H9 (cell line): ENCODE results near the gene DUSP10. TPM values are rescaled to one million over a fixed set of nuclear protein-coding genes. Genes with fewer than 3 reads are reported as not detected.

Experiments
- DNase-seq: peaks from one replicate; pipeline ENCODE4 v3.0.0-alpha.2; 2017
- H2AFZ ChIP-seq: one replicate; pipeline ENCODE4 v1.6.1; 2013; ENCODE audit warnings: mild to moderate bottlenecking, low read length, control low read depth, moderate library complexity
- H2AK5ac ChIP-seq: 2 replicates; pipeline ENCODE4 v1.6.1; 2013; ENCODE audit warnings: low read length, control low read depth, mixed read lengths; ENCODE audit not compliant: insufficient read length
- H2BK120ac ChIP-seq: one replicate; pipeline ENCODE4 v1.6.1; 2013; ENCODE audit warnings: low read depth, mild to moderate bottlenecking, low read length, control low read depth, inconsistent platforms; ENCODE audit not compliant: poor library complexity, severe bottlenecking
- H2BK12ac ChIP-seq: 2 replicates; pipeline ENCODE4 v1.6.1; 2013; ENCODE audit warnings: low read length, control low read depth, mixed read lengths, low read depth; ENCODE audit not compliant: insufficient read length
- H2BK15ac ChIP-seq: 2 replicates; pipeline ENCODE4 v1.6.1; 2013; ENCODE audit warnings: low read depth, low read length, control low read depth
- H2BK20ac ChIP-seq: one replicate; pipeline ENCODE4 v1.6.1; 2013; ENCODE audit warnings: low read depth, mild to moderate bottlenecking, low read length, control low read depth, inconsistent platforms; ENCODE audit not compliant: poor library complexity, severe bottlenecking
- H2BK5ac ChIP-seq: 2 replicates; pipeline ENCODE4 v1.6.1; 2013; ENCODE audit warnings: low read length, control low read depth, mixed read lengths; ENCODE audit not compliant: insufficient read length
- H3K14ac ChIP-seq: 2 replicates; pipeline ENCODE4 v1.6.1; 2013; ENCODE audit warnings: low read length, control low read depth; ENCODE audit not compliant: insufficient read depth
- H3K18ac ChIP-seq: 2 replicates; pipeline ENCODE4 v1.6.1; 2013; ENCODE audit warnings: low read depth, mild to moderate bottlenecking, mixed read lengths, low read length, control low read depth; ENCODE audit not compliant: insufficient read length
- H3K23ac ChIP-seq: 2 replicates; pipeline ENCODE4 v1.6.1; 2013; ENCODE audit warnings: low read length, control low read depth, mixed read lengths, low read depth; ENCODE audit not compliant: insufficient read length
- H3K23me2 ChIP-seq: 2 replicates; pipeline ENCODE4 v1.6.1; 2013; ENCODE audit warnings: low read depth, mild to moderate bottlenecking, mixed read lengths, low read length, control low read depth; ENCODE audit not compliant: insufficient read length, poor library complexity, severe bottlenecking
- H3K27ac ChIP-seq: 2 replicates; pipeline ENCODE4 v1.5.1; 2013; ENCODE audit warnings: low read length, control low read depth, mixed read lengths, low read depth; ENCODE audit not compliant: insufficient read length
- H3K27me3 ChIP-seq: 2 replicates; pipeline ENCODE4 v1.6.1; 2013; ENCODE audit warnings: low read length, control low read depth, inconsistent platforms; ENCODE audit not compliant: insufficient read depth
- H3K4ac ChIP-seq: 2 replicates; pipeline ENCODE4 v1.6.1; 2013; ENCODE audit warnings: low read depth, mild to moderate bottlenecking, control low read depth, inconsistent platforms, low read length, moderate library complexity
- H3K4me1 ChIP-seq: 2 replicates; pipeline ENCODE4 v1.6.1; 2013; ENCODE audit warnings: low read length, control low read depth, inconsistent platforms; ENCODE audit not compliant: insufficient read depth
- H3K4me2 ChIP-seq: 2 replicates; pipeline ENCODE4 v1.6.1; 2013; ENCODE audit warnings: low read length, control low read depth, mixed read lengths; ENCODE audit not compliant: insufficient read length, insufficient read depth
- H3K56ac ChIP-seq: 2 replicates; pipeline ENCODE4 v1.6.1; 2013; ENCODE audit warnings: low read depth, mild to moderate bottlenecking, mixed read lengths, low read length, control low read depth; ENCODE audit not compliant: insufficient read length
- H3K79me1 ChIP-seq: 2 replicates; pipeline ENCODE4 v1.6.1; 2013; ENCODE audit warnings: low read depth, mild to moderate bottlenecking, moderate library complexity, low read length, control low read depth, inconsistent platforms; ENCODE audit not compliant: insufficient read depth, poor library complexity, severe bottlenecking
- H3K79me2 ChIP-seq: 2 replicates; pipeline ENCODE4 v1.6.1; 2013; ENCODE audit warnings: low read length, control low read depth, inconsistent platforms; ENCODE audit not compliant: insufficient read depth
- H3K9ac ChIP-seq: 2 replicates; pipeline ENCODE4 v1.6.1; 2013; ENCODE audit warnings: low read length, control low read depth, mixed read lengths; ENCODE audit not compliant: insufficient read length; ENCODE audit errors: extremely low read depth
- H3K9me3 ChIP-seq: one replicate; pipeline ENCODE4 v1.6.1; 2013; ENCODE audit warnings: low read depth, low read length, inconsistent platforms; ENCODE audit not compliant: control insufficient read depth
- H3T11ph ChIP-seq: one replicate; pipeline ENCODE4 v1.6.1; 2013; ENCODE audit warnings: mild to moderate bottlenecking, low read length, control low read depth, inconsistent platforms
- H4K20me1 ChIP-seq: one replicate; pipeline ENCODE4 v1.6.1; 2013; ENCODE audit not compliant: control insufficient read depth, insufficient read length, insufficient read depth
- H4K5ac ChIP-seq: 2 replicates; pipeline ENCODE4 v1.6.1; 2013; ENCODE audit warnings: low read depth, mild to moderate bottlenecking, mixed read lengths, low read length, control low read depth; ENCODE audit not compliant: insufficient read length
- H4K8ac ChIP-seq: replicated peaks from 2 replicates; pipeline ENCODE4 v1.6.1; 2013; ENCODE audit warnings: low read length, control low read depth, mixed read lengths, low read depth; ENCODE audit not compliant: insufficient read length
- H4K91ac ChIP-seq: 2 replicates; pipeline ENCODE4 v1.6.1; 2013; ENCODE audit warnings: low read depth, mild to moderate bottlenecking, moderate library complexity, mixed read lengths, low read length, control low read depth; ENCODE audit not compliant: insufficient read length
- H3K27ac Mint-ChIP-seq, 3 experiments: 2 replicates in 2 of 3; 3 replicates in 1 of 3; pipeline ENCODE4 v1.8.0; 2020 to 2021; ENCODE audit warnings: mixed read lengths in 3 of 3, mild to moderate bottlenecking in 1 of 3, moderate library complexity in 1 of 3
- H3K27me3 Mint-ChIP-seq: 2 replicates; pipeline ENCODE4 v1.8.0; 2021; ENCODE audit warnings: low read depth, mild to moderate bottlenecking, moderate library complexity, mixed read lengths
- H3K36me3 Mint-ChIP-seq, 3 experiments: 2 replicates in 2 of 3; 3 replicates in 1 of 3; pipeline ENCODE4 v1.8.0; 2020 to 2021; ENCODE audit warnings: low read depth in 3 of 3, mixed read lengths in 3 of 3; ENCODE audit not compliant: insufficient read depth in 1 of 3
- H3K4me1 Mint-ChIP-seq, 2 experiments: 2 replicates each; pipeline ENCODE4 v1.8.0; 2020; ENCODE audit warnings: mixed read lengths in 2 of 2
- H3K4me3 Mint-ChIP-seq, 2 experiments: 2 replicates in 1 of 2; 3 replicates in 1 of 2; pipeline ENCODE4 v1.8.0; 2020 to 2021; ENCODE audit warnings: mild to moderate bottlenecking in 2 of 2, mixed read lengths in 2 of 2, moderate library complexity in 1 of 2
- H3K9me3 Mint-ChIP-seq, 2 experiments: 2 replicates in 1 of 2; 3 replicates in 1 of 2; pipeline ENCODE4 v1.8.0; 2020; ENCODE audit warnings: mild to moderate bottlenecking in 2 of 2, mixed read lengths in 2 of 2, moderate library complexity in 1 of 2
- WGBS: extraction: QIAGEN DNeasy Blood & Tissue Kit; methylation state at CpG from one replicate; pipeline ENCODE4 v1.1.7; 2013; ENCODE audit warnings: missing lambda C conversion rate, low lambda C conversion rate, mixed read lengths; ENCODE audit not compliant: insufficient read length; ENCODE audit errors: extremely low coverage; 5-methylcytosine and 5-hydroxymethylcytosine counted together
- total RNA-seq: library from RNA; stranded (reverse); gene quantifications from 2 replicates; pipeline ENCODE4 v1.2.1, GENCODE V29; 2021
- TF ChIP-seq, protein P1 (sequence below): fragments of 200-600 bp; sonication (generic); conservative IDR thresholded peaks from 3 replicates; pipeline ENCODE4 v1.8.0; 2021; ENCODE audit warnings: antibody characterized with exemption, mild to moderate bottlenecking

Gene DUSP10
- total RNA-seq, 1 experiment from 2014 or later = 2.0 TPM

GRCh38 chr1:221689138-221689537, 52.8 kb downstream of the DUSP10 start:
- H3K27me3 Mint-ChIP-seq = no peaks in the 10 kb centered on the region
- Histone ChIP-seq H3K9ac (no peak overlapping the region), H4K5ac (no peak overlapping the region), H2BK20ac (no peak overlapping the region), H3K27ac (no peak overlapping the region), H3T11ph (no peak overlapping the region), H3K4me2 (no peak overlapping the region), H3K14ac (no peak overlapping the region), H3K18ac (no peak overlapping the region), H3K4me1 (no peaks in the 10 kb centered on the region), H2BK120ac (no peak overlapping the region), H2AK5ac (no peak overlapping the region), H3K9me3 (no peaks in the 10 kb centered on the region), H3K23ac (no peak overlapping the region), H2AFZ (no peak overlapping the region), H4K91ac (no peak overlapping the region), H3K4ac (no peak overlapping the region), H4K8ac (no peak overlapping the region), H4K20me1 (no peaks in the 10 kb centered on the region), H3K23me2 (no peaks in the 10 kb centered on the region), H2BK5ac (no peak overlapping the region), H2BK12ac (no peak overlapping the region), H2BK15ac (no peak overlapping the region), H3K56ac (no peak overlapping the region), H3K79me2 (no peaks in the 10 kb centered on the region), H3K79me1 (no peaks in the 10 kb centered on the region), H3K27me3 (no peaks in the 10 kb centered on the region)
- no peak overlapping the region for H3K4me3 Mint-ChIP-seq
- H3K36me3 Mint-ChIP-seq = no peaks in the 10 kb centered on the region; a peak in 1 of 7 replicates
- peaks cover 1 to 3% of the 10 kb centered on the region in 2 experiments; a peak in 2 of 4 replicates for H3K4me1 Mint-ChIP-seq
- no peak overlapping the region for H3K27ac Mint-ChIP-seq
- H3K9me3 Mint-ChIP-seq = peaks cover 0 to 3% of the 10 kb centered on the region in 2 experiments; a peak in 2 of 5 replicates
- TF ChIP-seq, protein P1, sequence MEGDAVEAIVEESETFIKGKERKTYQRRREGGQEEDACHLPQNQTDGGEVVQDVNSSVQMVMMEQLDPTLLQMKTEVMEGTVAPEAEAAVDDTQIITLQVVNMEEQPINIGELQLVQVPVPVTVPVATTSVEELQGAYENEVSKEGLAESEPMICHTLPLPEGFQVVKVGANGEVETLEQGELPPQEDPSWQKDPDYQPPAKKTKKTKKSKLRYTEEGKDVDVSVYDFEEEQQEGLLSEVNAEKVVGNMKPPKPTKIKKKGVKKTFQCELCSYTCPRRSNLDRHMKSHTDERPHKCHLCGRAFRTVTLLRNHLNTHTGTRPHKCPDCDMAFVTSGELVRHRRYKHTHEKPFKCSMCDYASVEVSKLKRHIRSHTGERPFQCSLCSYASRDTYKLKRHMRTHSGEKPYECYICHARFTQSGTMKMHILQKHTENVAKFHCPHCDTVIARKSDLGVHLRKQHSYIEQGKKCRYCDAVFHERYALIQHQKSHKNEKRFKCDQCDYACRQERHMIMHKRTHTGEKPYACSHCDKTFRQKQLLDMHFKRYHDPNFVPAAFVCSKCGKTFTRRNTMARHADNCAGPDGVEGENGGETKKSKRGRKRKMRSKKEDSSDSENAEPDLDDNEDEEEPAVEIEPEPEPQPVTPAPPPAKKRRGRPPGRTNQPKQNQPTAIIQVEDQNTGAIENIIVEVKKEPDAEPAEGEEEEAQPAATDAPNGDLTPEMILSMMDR = no peak
- WGBS = no CpG with 5 or more reads among the region's 3 CpGs
- no peak for DNase-seq
